ENCODE results near the gene TNRC18.

Gene TNRC18

DNA sequence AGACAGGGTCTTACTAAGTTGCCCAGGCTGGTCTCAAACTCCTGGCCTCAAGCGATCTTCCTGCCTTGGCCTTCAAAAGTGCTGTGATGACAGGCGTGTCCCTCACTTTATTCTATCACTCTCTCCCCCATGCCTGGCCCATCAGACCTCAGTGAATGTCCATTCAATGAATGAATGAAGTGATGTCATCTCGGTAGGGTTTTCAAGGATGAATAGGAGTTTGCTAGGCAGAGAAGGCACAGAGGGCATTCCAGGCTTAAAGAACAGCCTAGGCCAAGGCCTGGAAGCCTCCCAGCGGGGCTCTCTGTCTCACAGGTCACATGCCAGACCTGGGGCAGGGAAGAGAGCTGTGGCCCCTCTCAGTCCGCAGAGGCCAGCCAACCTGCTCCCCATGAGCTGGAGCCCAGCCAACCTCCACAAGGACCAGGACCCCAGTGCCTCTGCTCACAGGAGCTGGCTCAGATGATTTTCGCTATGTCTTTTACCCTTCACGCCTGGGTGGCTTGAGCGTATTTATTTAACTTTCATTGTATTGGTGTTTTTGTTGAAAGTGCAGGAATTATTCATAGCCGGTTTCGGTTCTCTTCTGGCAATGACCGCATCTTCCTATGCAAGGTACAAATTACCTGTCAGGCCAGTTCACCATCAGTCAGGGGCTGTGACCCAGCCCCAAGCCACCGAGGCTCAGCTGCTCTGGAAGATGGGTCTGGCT lies 11.8 kb upstream of the TNRC18 start:
- H3K4me3 ChIP-seq (ENCODE audit: low read depth, low read length), result no peak overlapping the region
- DNase-seq (ENCODE audit: low read depth), result no peak
- no peak for TF ChIP-seq CTCF (IDR thresholded peaks at IDR 0.05; ENCODE audit: control insufficient read depth, extremely low read depth, insufficient read depth)

DNA sequence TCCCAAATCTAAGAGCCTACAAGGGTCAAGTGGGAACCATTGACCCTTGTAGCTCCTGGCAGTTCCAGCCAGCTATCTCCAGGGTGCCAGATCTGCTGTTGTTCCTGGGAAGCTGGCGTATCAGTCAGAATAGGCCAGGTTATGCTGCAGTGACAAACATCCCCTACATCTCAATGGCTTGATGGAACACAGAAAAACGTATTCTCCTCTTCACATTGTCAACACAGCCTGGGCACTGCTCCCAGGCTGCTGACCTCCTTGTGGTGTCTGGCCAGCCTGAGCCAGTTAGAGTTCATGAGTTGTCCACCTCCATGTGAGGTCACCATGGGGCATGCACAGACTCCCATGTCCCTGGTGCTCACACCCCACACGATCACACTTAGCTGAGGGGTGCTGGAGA lies 9.5 kb upstream of the TNRC18 start:
- TF ChIP-seq CTCF (IDR thresholded peaks at IDR 0.05; ENCODE audit: control insufficient read depth, extremely low read depth, insufficient read depth), result no peak
- H3K4me3 ChIP-seq (ENCODE audit: low read depth, low read length), result no peak overlapping the region
- DNase-seq (ENCODE audit: low read depth), result no peak

DNA sequence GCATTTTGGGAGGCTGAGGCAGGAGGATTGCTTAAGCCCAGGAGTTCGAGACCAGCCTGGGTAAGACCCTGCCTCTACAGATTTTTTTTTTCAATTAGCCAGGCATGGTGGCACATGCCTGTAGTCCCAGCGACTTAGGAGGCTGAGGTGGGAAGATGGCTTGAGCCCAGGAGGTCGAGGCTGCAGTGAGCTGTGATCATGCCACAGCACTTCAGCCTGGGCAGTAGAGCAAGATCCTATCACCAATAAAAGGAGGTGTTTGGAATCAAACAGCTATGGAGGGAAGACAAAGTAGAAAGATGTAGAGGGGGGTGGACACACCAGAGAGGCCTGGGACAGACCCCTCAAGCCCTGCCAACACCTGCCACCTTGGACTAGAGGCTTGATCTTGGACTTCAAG lies 9.1 kb upstream of the TNRC18 start:
- no peak for TF ChIP-seq CTCF (IDR thresholded peaks at IDR 0.05; ENCODE audit: control insufficient read depth, extremely low read depth, insufficient read depth)
- DNase-seq (ENCODE audit: low read depth), result no peak
- H3K4me3 ChIP-seq (ENCODE audit: low read depth, low read length), result no peak overlapping the region

DNA sequence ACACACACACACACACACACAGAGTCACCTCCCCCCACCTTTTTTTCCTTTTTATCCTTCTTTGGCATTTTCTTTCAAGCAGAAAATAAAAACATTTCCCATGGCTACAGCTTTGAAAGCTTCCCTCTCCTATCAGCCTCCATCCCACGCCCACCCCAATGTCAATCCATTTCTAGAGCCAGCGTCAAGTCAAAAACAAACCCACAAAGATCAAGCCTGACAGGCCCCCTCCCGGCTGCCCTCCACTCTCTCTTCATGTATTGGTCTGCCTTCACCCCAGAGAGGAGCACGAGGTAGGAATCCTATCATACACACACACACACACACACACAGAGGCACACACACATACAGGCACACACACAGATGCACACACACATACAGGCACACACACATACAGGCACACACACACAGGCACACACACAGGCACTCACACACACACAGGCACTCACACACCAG lies 8.0 kb upstream of the TNRC18 start:
- no peak overlapping the region for H3K4me3 ChIP-seq (ENCODE audit: low read depth, low read length)
- TF ChIP-seq CTCF (IDR thresholded peaks at IDR 0.05; ENCODE audit: control insufficient read depth, extremely low read depth, insufficient read depth), result no peak
- DNase-seq (ENCODE audit: low read depth), result no peak

- no peak for DNase-seq (ENCODE audit: low read depth)
- no peak for TF ChIP-seq CTCF (IDR thresholded peaks at IDR 0.05; ENCODE audit: control insufficient read depth, extremely low read depth, insufficient read depth)
- no peak overlapping the region; the same call in 1 of the 2 replicates for H3K4me3 ChIP-seq (ENCODE audit: low read depth, low read length)
Observed at GRCh38 chr7:5430612-5430947, 6.9 kb upstream of the TNRC18 start.

DNA sequence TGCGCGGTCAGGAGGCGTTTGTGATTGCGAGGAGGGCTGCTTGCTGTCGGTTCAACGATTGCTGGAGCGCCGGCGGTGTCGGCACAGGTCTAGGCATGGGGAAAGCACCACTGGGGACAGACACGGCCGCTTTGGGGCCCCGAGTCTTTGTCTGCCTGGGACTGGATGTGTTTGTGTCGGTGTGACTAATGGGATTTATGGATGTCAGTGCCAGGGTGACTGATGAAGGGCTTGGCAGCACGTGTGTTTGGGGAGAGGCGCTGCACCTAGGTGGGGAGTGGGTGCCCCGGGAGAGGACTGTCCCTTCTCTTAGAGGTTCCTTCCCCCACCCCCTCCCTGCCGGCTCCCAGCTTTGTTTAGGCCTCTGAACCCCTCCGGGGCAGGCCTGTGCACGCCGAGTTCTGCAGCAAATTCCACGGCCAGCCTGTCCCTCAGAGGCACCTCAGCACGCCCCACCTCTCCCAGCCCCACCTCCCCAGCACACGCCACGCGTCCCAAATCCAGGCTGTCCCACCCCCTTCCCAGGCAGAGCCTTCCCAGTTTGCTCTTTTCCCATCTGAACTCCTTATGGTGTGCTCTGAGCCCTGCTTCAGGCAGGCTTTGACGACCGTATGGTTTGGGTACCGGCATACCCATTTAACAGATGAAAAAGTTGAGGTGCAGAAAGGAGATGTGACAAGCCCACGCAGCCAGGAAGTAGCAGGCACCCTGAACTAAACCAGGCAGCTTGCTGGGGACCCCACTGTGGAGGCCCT lies 6.4 kb upstream of the TNRC18 start:
- peak overlapping the region; percentile 95 for H3K4me3 ChIP-seq (ENCODE audit: low read depth, low read length)
- no peak for TF ChIP-seq CTCF (IDR thresholded peaks at IDR 0.05; ENCODE audit: control insufficient read depth, extremely low read depth, insufficient read depth)
- no peak for DNase-seq (ENCODE audit: low read depth)

Measured in LNCaP clone FGC (cell line).